ENCODE data around the gene PHF2.
"Not testable (repeated sequence)": the region's sequence is repeated elsewhere in the genome, so short reads cannot be mapped to it uniquely, and the experiment has no call there.

PHF2 gene

GRCh38 chr9:93655621-93656425 is 79.4 kb downstream of the PHF2 start:
- no peak for DNase-seq

- no peak for DNase-seq
Measured at GRCh38 chr9:93656426-93657239, 80.2 kb downstream of the PHF2 start.

- DNase-seq: no peak
Measured at GRCh38 chr9:93657331-93658111, 81.1 kb downstream of the PHF2 start.

GRCh38 chr9:93658184-93658925 is 82.0 kb downstream of the PHF2 start:
- no peak for DNase-seq

- DNase-seq: no peak
Measured at GRCh38 chr9:93659044-93659836, 82.9 kb downstream of the PHF2 start.

GRCh38 chr9:93659837-93660177 is 83.4 kb downstream of the PHF2 start:
- no peak for DNase-seq

GRCh38 chr9:93660352-93661046 is 84.1 kb downstream of the PHF2 start:
- DNase-seq: no peak

GRCh38 chr9:93661591-93661990 is 85.2 kb downstream of the PHF2 start:
- no peak for DNase-seq

- no peak for DNase-seq
Measured at GRCh38 chr9:93662016-93662638, 85.7 kb downstream of the PHF2 start.

- no peak for DNase-seq
Measured at GRCh38 chr9:93662952-93663572, 86.7 kb downstream of the PHF2 start.

GRCh38 chr9:93663877-93664548 is 87.6 kb downstream of the PHF2 start:
- DNase-seq: no peak

GRCh38 chr9:93664549-93665120 is 88.3 kb downstream of the PHF2 start:
- DNase-seq: no peak

GRCh38 chr9:93665128-93665636 is 88.8 kb downstream of the PHF2 start:
- DNase-seq: no peak

- DNase-seq: no peak
Measured at GRCh38 chr9:93665637-93666438, 89.5 kb downstream of the PHF2 start.

- not testable (repeated sequence) for DNase-seq
Measured at GRCh38 chr9:93666439-93666784, 90.0 kb downstream of the PHF2 start.

GRCh38 chr9:93667006-93667405 is 90.6 kb downstream of the PHF2 start:
- DNase-seq: no peak

GRCh38 chr9:93667627-93668026 is 91.2 kb downstream of the PHF2 start:
- DNase-seq: no peak

GRCh38 chr9:93668261-93668871 is 92.0 kb downstream of the PHF2 start:
- DNase-seq: no peak
